Thyroid gland (tissue), 4 donors: ENCODE data around the gene SLC9A8. TPM values are rescaled to one million over a fixed set of nuclear protein-coding genes. Genes with fewer than 3 reads are reported as not detected.

Experiments used
- DNase-seq, 2 donors: peaks; one replicate each; pipeline ENCODE4 v3.0.0-alpha.2; 2019
- H3K27ac ChIP-seq, 3 donors: fragments of 200-600 bp; sonication (generic); 1 replicate in 2 of 3; 2 replicates in 1 of 3; pipeline ENCODE4 v1.5.1; 2016 to 2019; ENCODE audit warnings: mild to moderate bottlenecking in 1 of 3, moderate library complexity in 1 of 3
- H3K27me3 ChIP-seq: fragments of 200-600 bp; sonication (generic); one replicate; pipeline ENCODE4 v1.5.1; 2019
- H3K36me3 ChIP-seq, 2 donors: fragments of 200-600 bp; sonication (generic); one replicate each; pipeline ENCODE4 v1.5.1; 2016 to 2019
- H3K4me1 ChIP-seq, 2 donors: fragments of 200-600 bp; sonication (generic); one replicate each; pipeline ENCODE4 v1.5.1; 2017 to 2019
- H3K4me3 ChIP-seq, 3 donors: fragments of 200-600 bp; sonication (generic); replicated peaks in 1 of 3; 1 replicate in 2 of 3; 2 replicates in 1 of 3; pipeline ENCODE4 v1.5.1; 2016; ENCODE audit warnings: mild to moderate bottlenecking in 1 of 3
- H3K9me3 ChIP-seq: fragments of 200-600 bp; sonication (generic); one replicate; pipeline ENCODE4 v1.5.1; 2017
- CTCF ChIP-seq, 6 experiments: fragments of 200-600 bp in 3 of 6; fragments of 450-650 bp in 3 of 6; sonication (generic) in 3 of 6; IDR thresholded peaks; one replicate each; pipeline ENCODE4 v1.5.1; 2016 to 2019; ENCODE audit warnings: antibody characterized with exemption in 6 of 6, mild to moderate bottlenecking in 2 of 6, inconsistent platforms in 1 of 6, moderate library complexity in 1 of 6
- POLR2A ChIP-seq, 2 donors: fragments of 450-650 bp; IDR thresholded peaks; one replicate each; pipeline ENCODE4 v1.6.1; 2017; ENCODE audit warnings: antibody characterized with exemption in 2 of 2, mild to moderate bottlenecking in 2 of 2, moderate library complexity in 1 of 2
- WGBS, 2 donors: methylation state at CpG; one replicate each; pipeline ENCODE4 v1.1.5; 2017; 5-methylcytosine and 5-hydroxymethylcytosine counted together
- intact Hi-C: fragments of 100-400 bp; cut with DNase I; formaldehyde crosslinking; loops from one replicate; pipeline ENCODE4 v1.15.1; 2023
- total RNA-seq, 4 donors: library from RNA; depleted of rRNA; stranded (reverse); fragments of >200 nt; gene quantifications; one replicate each; pipeline ENCODE4 v1.2.3, GENCODE V29; 2016

The SLC9A8 gene
- total RNA-seq, 4 donors from 2014 or later: 12.0 to 20.2 (median 16.1) TPM

- H3K4me1 ChIP-seq: peaks cover 6 to 16% of the 10 kb centered on the region in 2 donors
- no peak for DNase-seq
- H3K9me3 ChIP-seq: no peaks in the 10 kb centered on the region
- H3K27ac ChIP-seq: peak overlapping the region in 1 of 3 donors; percentile 33
- TF ChIP-seq CTCF (IDR thresholded peaks at IDR 0.05): no peak
- TF ChIP-seq POLR2A (IDR thresholded peaks at IDR 0.05): no peak
- no peak overlapping the region for H3K4me3 ChIP-seq
- no peaks in the 10 kb centered on the region for H3K27me3 ChIP-seq
- intact Hi-C loops: no loop called here
- WGBS, 2 donors: 68 to 69% methylated on average over 5 of the region's 5 CpGs
- H3K36me3 ChIP-seq: peaks cover 18 to 31% of the 10 kb centered on the region in 2 donors
These were observed 89.0 kb downstream of the SLC9A8 start for GRCh38 chr20:49901588-49901987.

GRCh38 chr20:49904440-49905214 lies 92.0 kb downstream of the SLC9A8 start:
- no peak for TF ChIP-seq CTCF (IDR thresholded peaks at IDR 0.05)
- TF ChIP-seq POLR2A (IDR thresholded peaks at IDR 0.05): no peak
- intact Hi-C loops: no loop called here
- DNase-seq: no peak

GRCh38 chr20:49905415-49906091 lies 92.9 kb downstream of the SLC9A8 start:
- TF ChIP-seq POLR2A (IDR thresholded peaks at IDR 0.05) (no peak), CTCF (IDR thresholded peaks at IDR 0.05) (no peak)
- Histone ChIP-seq H3K27me3 (no peaks in the 10 kb centered on the region), H3K36me3 (peaks cover 32 to 42% of the 10 kb centered on the region in 2 donors), H3K9me3 (no peaks in the 10 kb centered on the region), H3K4me1 (peaks cover 0 to 20% of the 10 kb centered on the region in 2 donors), H3K4me3 (no peak overlapping the region), H3K27ac (no peak overlapping the region)
- WGBS, 2 donors: 89 to 95% methylated on average over 29 of the region's 29 CpGs
- DNase-seq: no peak
- intact Hi-C loops: no loop called here

More at GRCh38 chr20:49904440-49905214, 92.0 kb downstream of the SLC9A8 start:
- Histone ChIP-seq H3K4me3 (no peak overlapping the region), H3K4me1 (peaks cover 4 to 17% of the 10 kb centered on the region in 2 donors), H3K27me3 (no peaks in the 10 kb centered on the region), H3K27ac (no peak overlapping the region), H3K36me3 (peaks cover 32 to 42% of the 10 kb centered on the region in 2 donors), H3K9me3 (no peaks in the 10 kb centered on the region)
- WGBS, 2 donors: 93% methylated on average over 17 of the region's 17 CpGs

GRCh38 chr20:49906101-49906604 lies 93.5 kb downstream of the SLC9A8 start:
- H3K27me3 ChIP-seq: no peaks in the 10 kb centered on the region
- WGBS, 2 donors: 87 to 95% methylated on average over 33 to 37 of the region's 37 CpGs
- intact Hi-C loops: no loop called here
- H3K4me3 ChIP-seq: no peak overlapping the region
- H3K36me3 ChIP-seq: peaks cover 32 to 42% of the 10 kb centered on the region in 2 donors
- no peaks in the 10 kb centered on the region for H3K9me3 ChIP-seq
- H3K27ac ChIP-seq: no peak overlapping the region
- no peak for TF ChIP-seq CTCF (IDR thresholded peaks at IDR 0.05)
- no peak for TF ChIP-seq POLR2A (IDR thresholded peaks at IDR 0.05)
- peaks cover 0 to 19% of the 10 kb centered on the region in 2 donors for H3K4me1 ChIP-seq
- DNase-seq: no peak
